ENCODE measurements around the gene SLC25A36.

The SLC25A36 gene

GRCh38 chr3:140902791-140903190 is 38.8 kb upstream of the SLC25A36 start:
- Histone ChIP-seq H3K27ac (replicated peaks) (no peak overlapping the region), H3K4me3 (replicated peaks; ENCODE audit: insufficient read depth, low read length) (no peak overlapping the region), H3K27me3 (ENCODE audit: insufficient read depth, poor library complexity, severe bottlenecking) (peaks cover 4% of the 10 kb centered on the region)
- no peak for DNase-seq (ENCODE audit: low read depth in 1 of 2, low spot score in 1 of 2)
- TF ChIP-seq SPI1 (IDR thresholded peaks at IDR 0.05; ENCODE audit: borderline replicate concordance, low read depth) (no peak), CTCF (IDR thresholded peaks at IDR 0.05; ENCODE audit: insufficient read depth, low read length) (no peak), GABPA (IDR thresholded peaks at IDR 0.05; ENCODE audit: low read depth) (no peak), POLR2AphosphoS5 (IDR thresholded peaks at IDR 0.05; ENCODE audit: low read depth) (no peak), REST (IDR thresholded peaks at IDR 0.05; ENCODE audit: insufficient replicate concordance, low read depth) (no peak)

- Histone ChIP-seq H3K4me3 (replicated peaks; ENCODE audit: insufficient read depth, low read length) (no peak overlapping the region), H3K27me3 (ENCODE audit: insufficient read depth, poor library complexity, severe bottlenecking) (peaks cover 4% of the 10 kb centered on the region), H3K27ac (replicated peaks) (no peak overlapping the region)
- no peak for TF ChIP-seq REST (IDR thresholded peaks at IDR 0.05; ENCODE audit: insufficient replicate concordance, low read depth)
- TF ChIP-seq POLR2AphosphoS5 (IDR thresholded peaks at IDR 0.05; ENCODE audit: low read depth) = no peak
- no peak for TF ChIP-seq SPI1 (IDR thresholded peaks at IDR 0.05; ENCODE audit: borderline replicate concordance, low read depth)
- TF ChIP-seq GABPA (IDR thresholded peaks at IDR 0.05; ENCODE audit: low read depth) = no peak
- TF ChIP-seq CTCF (IDR thresholded peaks at IDR 0.05; ENCODE audit: insufficient read depth, low read length) = no peak
- DNase-seq (ENCODE audit: low read depth in 1 of 2, low spot score in 1 of 2) = no peak
These were observed 38.4 kb upstream of the SLC25A36 start for GRCh38 chr3:140903196-140903595.

GRCh38 chr3:140904521-140904920 is 37.1 kb upstream of the SLC25A36 start:
- Histone ChIP-seq H3K4me3 (replicated peaks; ENCODE audit: insufficient read depth, low read length) (no peak overlapping the region), H3K27ac (replicated peaks) (no peak overlapping the region), H3K27me3 (ENCODE audit: insufficient read depth, poor library complexity, severe bottlenecking) (peaks cover 4% of the 10 kb centered on the region)
- no peak for TF ChIP-seq POLR2AphosphoS5 (IDR thresholded peaks at IDR 0.05; ENCODE audit: low read depth)
- no peak for TF ChIP-seq CTCF (IDR thresholded peaks at IDR 0.05; ENCODE audit: insufficient read depth, low read length)
- no peak for TF ChIP-seq SPI1 (IDR thresholded peaks at IDR 0.05; ENCODE audit: borderline replicate concordance, low read depth)
- TF ChIP-seq GABPA (IDR thresholded peaks at IDR 0.05; ENCODE audit: low read depth) = no peak
- no peak for TF ChIP-seq REST (IDR thresholded peaks at IDR 0.05; ENCODE audit: insufficient replicate concordance, low read depth)
- DNase-seq (ENCODE audit: low read depth in 1 of 2, low spot score in 1 of 2) = no peak
